Measurements from ENCODE around the gene OR6C76. TPM values are rescaled to one million over a fixed set of nuclear protein-coding genes. Genes with fewer than 3 reads are reported as not detected.
"Not testable (repeated sequence)": the region's sequence is repeated elsewhere in the genome, so short reads cannot be mapped to it uniquely, and the experiment has no call there.

Gene OR6C76
- total and polyA plus RNA-seq, 3 experiments from 2014 or later = not detected

DNA sequence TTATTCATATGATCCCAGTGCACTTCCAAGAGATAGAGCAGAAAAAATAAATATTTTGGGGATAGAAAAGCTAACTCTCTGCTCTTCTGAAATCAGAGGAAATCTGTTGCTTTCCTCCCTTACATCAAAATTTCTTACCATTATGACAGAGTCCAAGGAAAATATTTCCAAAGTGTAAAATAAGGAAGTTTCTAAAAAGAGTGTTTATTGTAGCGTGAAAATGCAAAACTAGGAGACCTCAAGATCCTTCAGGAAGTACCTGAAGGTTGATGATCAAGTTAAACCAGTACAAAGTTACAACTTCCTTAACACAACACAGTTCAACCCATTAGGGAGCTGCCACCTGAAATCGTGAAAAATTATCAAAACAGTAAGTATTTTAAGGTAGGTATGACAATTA, 17.7 kb downstream of the OR6C76 start, which contains the start of gene OR6C2:
Gene OR6C2 (plus strand): TSS at position 301 of the 400 bp plus-strand sequence. CDS start 8,138 bp downstream, outside the sequence.
- POLR2A ChIA-PET = no interaction called here
- H3K27me3 ChIP-seq (ENCODE audit: insufficient read depth, low read length, poor library complexity, severe bottlenecking) = no peaks in the 10 kb centered on the region
- Mint-ChIP-seq H3K27ac (no peak within 1 kb of the TSS), H3K4me1 (no peaks in the 10 kb centered on the region), H3K4me3 (no peak within 1 kb of the TSS), H3K27me3 (peaks cover 5 to 25% of the 10 kb centered on the region in 2 donors), H3K9me3 (peaks cover 0 to 22% (median 19%) of the 10 kb centered on the region in 5 donors), H3K36me3 (peaks cover 0 to 4% (median 0%) of the 10 kb centered on the region in 3 donors)
- H3K9me3 ChIP-seq (ENCODE audit: low read length) = no peaks in the 10 kb centered on the region
- no peaks in the 10 kb centered on the region for H3K36me3 ChIP-seq (ENCODE audit: insufficient read depth, low read length)
- no peak for DNase-seq
- H3K4me3 ChIP-seq (ENCODE audit: low read length) = no peak within 1 kb of the TSS
- CTCF ChIA-PET = no interaction called here
- no peak within 1 kb of the TSS for H3K27ac ChIP-seq (ENCODE audit: low read depth, low read length)
- H3K4me1 ChIP-seq (ENCODE audit: insufficient read depth, low read length) = no peaks in the 10 kb centered on the region

DNA sequence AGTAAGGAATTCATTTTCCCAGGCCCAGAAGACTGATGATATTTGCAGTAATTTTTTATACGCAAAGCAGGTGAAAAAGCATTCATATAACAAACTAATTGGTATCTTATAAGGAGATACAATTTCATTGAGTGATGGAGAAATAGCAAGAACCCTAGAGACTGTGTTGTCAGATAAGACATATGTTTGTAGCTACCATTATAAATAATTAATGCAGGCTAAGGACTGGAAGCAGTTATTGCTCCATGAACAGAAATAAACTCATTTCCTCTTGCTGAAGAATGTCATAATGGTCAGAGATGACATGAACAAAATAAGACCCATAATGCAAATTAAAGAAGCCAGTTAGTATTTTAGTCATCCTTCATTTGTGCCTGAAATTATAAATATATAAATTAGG, 19.3 kb downstream of the OR6C76 start:
- no peak overlapping the region for H3K4me3 Mint-ChIP-seq
- H3K27ac Mint-ChIP-seq = no peak overlapping the region
- peaks cover 0 to 14% (median 11%) of the 10 kb centered on the region in 5 donors for H3K9me3 Mint-ChIP-seq
- Histone ChIP-seq H3K27ac (ENCODE audit: low read depth, low read length) (no peak overlapping the region), H3K36me3 (ENCODE audit: insufficient read depth, low read length) (no peaks in the 10 kb centered on the region), H3K27me3 (ENCODE audit: insufficient read depth, low read length, poor library complexity, severe bottlenecking) (no peaks in the 10 kb centered on the region), H3K4me1 (ENCODE audit: insufficient read depth, low read length) (no peaks in the 10 kb centered on the region), H3K9me3 (ENCODE audit: low read length) (no peaks in the 10 kb centered on the region), H3K4me3 (ENCODE audit: low read length) (no peak overlapping the region)
- no peaks in the 10 kb centered on the region for H3K4me1 Mint-ChIP-seq
- ChIA-PET CTCF (no interaction called here), POLR2A (no interaction called here)
- peaks cover 6 to 25% of the 10 kb centered on the region in 2 donors for H3K27me3 Mint-ChIP-seq
- no peak for DNase-seq
- H3K36me3 Mint-ChIP-seq = peaks cover 0 to 2% (median 0%) of the 10 kb centered on the region in 3 donors

DNA sequence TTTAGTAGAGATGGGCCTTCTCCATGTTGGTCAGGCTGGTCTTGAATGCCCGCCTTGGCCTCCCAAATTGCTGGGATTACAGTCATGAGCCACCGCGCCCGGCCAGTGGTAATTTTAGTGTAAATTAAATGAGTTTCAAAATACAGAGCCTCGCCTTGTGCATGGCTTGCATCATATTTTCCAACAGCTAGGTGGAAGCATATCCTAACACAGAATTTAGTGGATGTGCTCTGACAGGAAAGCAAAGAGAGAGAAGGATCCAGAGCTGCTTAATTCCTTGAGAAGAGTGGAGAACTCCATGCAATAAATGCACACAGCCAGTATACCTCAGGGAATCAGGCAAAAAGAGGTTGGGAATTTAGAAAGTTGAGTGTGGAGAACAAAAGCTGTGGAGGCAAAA, 20.3 kb downstream of the OR6C76 start:
- Mint-ChIP-seq H3K4me3 (no peak overlapping the region), H3K27me3 (peaks cover 8 to 27% of the 10 kb centered on the region in 2 donors), H3K9me3 (peaks cover 0 to 6% (median 4%) of the 10 kb centered on the region in 5 donors), H3K36me3 (no peaks in the 10 kb centered on the region), H3K4me1 (no peaks in the 10 kb centered on the region), H3K27ac (peak overlapping the region in 1 of 8 donors; percentile 43)
- Histone ChIP-seq H3K36me3 (ENCODE audit: insufficient read depth, low read length) (no peaks in the 10 kb centered on the region), H3K27me3 (ENCODE audit: insufficient read depth, low read length, poor library complexity, severe bottlenecking) (no peaks in the 10 kb centered on the region), H3K27ac (ENCODE audit: low read depth, low read length) (no peak overlapping the region), H3K4me1 (ENCODE audit: insufficient read depth, low read length) (no peaks in the 10 kb centered on the region), H3K4me3 (ENCODE audit: low read length) (no peak overlapping the region), H3K9me3 (ENCODE audit: low read length) (no peaks in the 10 kb centered on the region)
- DNase-seq = no peak
- ChIA-PET CTCF (no interaction called here), POLR2A (no interaction called here)

DNA sequence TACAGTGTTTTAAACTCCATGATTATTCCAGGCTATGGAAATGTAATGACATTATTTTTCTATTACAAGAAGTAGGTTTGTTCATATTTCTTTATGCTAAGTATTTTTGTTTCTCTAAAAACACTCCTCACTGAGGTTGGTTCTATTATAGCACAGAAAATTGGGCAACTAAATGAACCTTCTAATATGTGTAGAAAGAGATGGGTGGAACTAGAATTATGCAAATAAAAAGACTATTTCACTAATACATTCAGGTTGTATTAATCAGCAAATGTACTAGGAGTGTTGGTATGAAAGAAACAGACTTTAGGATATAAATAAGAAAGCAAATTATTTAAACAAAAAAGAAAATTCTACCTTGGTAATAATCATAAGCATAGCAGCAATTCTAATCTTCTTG, 22.8 kb downstream of the OR6C76 start:
- CTCF ChIA-PET = no interaction called here
- H3K9me3 Mint-ChIP-seq = no peaks in the 10 kb centered on the region

DNA sequence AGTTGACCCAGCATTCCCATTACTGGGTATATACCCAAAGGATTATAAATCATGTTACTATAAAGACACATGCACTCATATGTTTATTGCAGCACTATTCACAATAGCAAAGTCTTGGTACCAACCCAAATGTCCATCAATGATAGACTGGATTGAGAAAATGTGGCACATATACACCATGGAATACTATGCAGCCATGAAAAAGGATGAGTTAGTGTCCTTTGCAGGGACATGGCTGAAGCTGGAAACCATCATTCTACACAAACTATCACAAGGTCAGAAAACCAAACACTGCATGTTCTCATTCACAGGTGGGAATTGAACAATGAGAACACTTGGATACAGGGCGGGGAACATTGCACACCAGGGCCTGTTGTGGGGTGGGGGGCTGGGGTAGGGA, 38.9 kb downstream of the OR6C76 start:
- H3K4me1 ChIP-seq (ENCODE audit: insufficient read depth, low read length); POLR2A ChIA-PET; H3K27ac Mint-ChIP-seq; CTCF ChIA-PET; H3K36me3 ChIP-seq (ENCODE audit: insufficient read depth, low read length); H3K36me3 Mint-ChIP-seq; H3K27me3 ChIP-seq (ENCODE audit: insufficient read depth, low read length, poor library complexity, severe bottlenecking); H3K27ac ChIP-seq (ENCODE audit: low read depth, low read length); H3K4me3 Mint-ChIP-seq; H3K4me3 ChIP-seq (ENCODE audit: low read length); H3K4me1 Mint-ChIP-seq; DNase-seq; H3K9me3 ChIP-seq (ENCODE audit: low read length): not testable (repeated sequence)
- Mint-ChIP-seq H3K9me3 (peaks cover 0 to 18% (median 7%) of the 10 kb centered on the region in 5 donors), H3K27me3 (peaks cover 21 to 50% of the 10 kb centered on the region in 2 donors)

More for the DNA sequence above, 22.8 kb downstream of the OR6C76 start:
- H3K36me3 ChIP-seq (ENCODE audit: insufficient read depth, low read length) = no peaks in the 10 kb centered on the region
- Mint-ChIP-seq H3K27me3 (peaks cover 9 to 31% of the 10 kb centered on the region in 2 donors), H3K27ac (no peak overlapping the region), H3K4me3 (no peak overlapping the region), H3K4me1 (no peaks in the 10 kb centered on the region), H3K36me3 (no peaks in the 10 kb centered on the region)
- H3K4me1 ChIP-seq (ENCODE audit: insufficient read depth, low read length) = no peaks in the 10 kb centered on the region
- H3K9me3 ChIP-seq (ENCODE audit: low read length) = no peaks in the 10 kb centered on the region
- no peaks in the 10 kb centered on the region for H3K27me3 ChIP-seq (ENCODE audit: insufficient read depth, low read length, poor library complexity, severe bottlenecking)
- no peak overlapping the region for H3K4me3 ChIP-seq (ENCODE audit: low read length)
- no peak for DNase-seq
- POLR2A ChIA-PET = no interaction called here
- no peak overlapping the region for H3K27ac ChIP-seq (ENCODE audit: low read depth, low read length)

DNA sequence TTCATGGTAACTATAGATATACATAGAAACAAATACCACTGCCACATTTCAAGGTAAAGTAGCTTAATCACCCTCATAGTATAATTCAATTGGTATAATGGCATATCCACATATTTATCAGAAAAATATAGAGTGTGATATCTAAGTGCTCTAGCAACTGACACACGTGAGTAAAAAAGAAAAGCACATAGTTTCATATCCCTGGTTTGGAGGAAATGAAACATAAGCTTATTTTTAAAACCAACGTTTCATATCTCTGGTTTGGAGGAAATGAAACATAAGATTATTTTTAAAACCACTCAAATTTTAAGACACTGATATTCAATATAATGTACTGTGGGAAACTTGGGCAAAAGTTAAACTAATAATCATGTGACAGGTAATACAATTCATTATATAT, 41.8 kb downstream of the OR6C76 start:
- peaks cover 0 to 3% (median 0%) of the 10 kb centered on the region in 3 donors for H3K36me3 Mint-ChIP-seq
- Histone ChIP-seq H3K27me3 (ENCODE audit: insufficient read depth, low read length, poor library complexity, severe bottlenecking) (no peaks in the 10 kb centered on the region), H3K36me3 (ENCODE audit: insufficient read depth, low read length) (no peaks in the 10 kb centered on the region), H3K4me1 (ENCODE audit: insufficient read depth, low read length) (no peaks in the 10 kb centered on the region), H3K4me3 (ENCODE audit: low read length) (no peak overlapping the region), H3K9me3 (ENCODE audit: low read length) (no peaks in the 10 kb centered on the region), H3K27ac (ENCODE audit: low read depth, low read length) (no peak overlapping the region)
- ChIA-PET POLR2A (no interaction called here), CTCF (no interaction called here)
- H3K4me3 Mint-ChIP-seq = no peak overlapping the region
- H3K9me3 Mint-ChIP-seq = peaks cover 0 to 16% (median 7%) of the 10 kb centered on the region in 5 donors
- DNase-seq = no peak
- H3K4me1 Mint-ChIP-seq = no peaks in the 10 kb centered on the region
- peaks cover 9 to 36% of the 10 kb centered on the region in 2 donors for H3K27me3 Mint-ChIP-seq
- no peak overlapping the region for H3K27ac Mint-ChIP-seq

DNA sequence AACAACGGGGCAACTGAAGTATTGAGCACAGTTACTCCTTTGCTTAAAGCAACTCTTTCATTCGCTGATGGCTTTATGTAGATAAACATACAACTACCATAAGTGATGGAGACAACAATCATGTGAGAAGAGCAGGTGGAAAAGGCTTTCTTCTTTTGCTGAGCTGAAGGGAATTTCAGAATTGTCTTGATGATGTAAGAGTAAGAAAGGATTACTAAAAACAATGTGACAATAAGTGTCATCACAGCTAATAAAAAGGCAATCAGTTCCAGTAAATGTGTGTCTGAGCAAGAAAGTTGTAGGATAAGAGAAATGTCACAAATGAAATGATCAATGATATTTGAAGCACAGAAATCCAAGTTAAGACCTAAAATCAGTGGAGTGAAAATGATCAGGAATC, 43.2 kb downstream of the OR6C76 start:
- H3K4me1 ChIP-seq (ENCODE audit: insufficient read depth, low read length) = no peaks in the 10 kb centered on the region
- ChIA-PET CTCF (no interaction called here), POLR2A (no interaction called here)
- H3K27ac Mint-ChIP-seq = no peak overlapping the region
- peaks cover 0 to 6% (median 3%) of the 10 kb centered on the region in 5 donors for H3K9me3 Mint-ChIP-seq
- no peaks in the 10 kb centered on the region for H3K36me3 Mint-ChIP-seq
- H3K4me3 Mint-ChIP-seq = no peak overlapping the region
- no peak for DNase-seq
- H3K36me3 ChIP-seq (ENCODE audit: insufficient read depth, low read length) = no peaks in the 10 kb centered on the region
- H3K27me3 Mint-ChIP-seq = peaks cover 9 to 33% of the 10 kb centered on the region in 2 donors
- no peak overlapping the region for H3K4me3 ChIP-seq (ENCODE audit: low read length)
- H3K27me3 ChIP-seq (ENCODE audit: insufficient read depth, low read length, poor library complexity, severe bottlenecking) = no peaks in the 10 kb centered on the region
- no peaks in the 10 kb centered on the region for H3K4me1 Mint-ChIP-seq
- H3K27ac ChIP-seq (ENCODE audit: low read depth, low read length) = no peak overlapping the region
- no peaks in the 10 kb centered on the region for H3K9me3 ChIP-seq (ENCODE audit: low read length)

DNA sequence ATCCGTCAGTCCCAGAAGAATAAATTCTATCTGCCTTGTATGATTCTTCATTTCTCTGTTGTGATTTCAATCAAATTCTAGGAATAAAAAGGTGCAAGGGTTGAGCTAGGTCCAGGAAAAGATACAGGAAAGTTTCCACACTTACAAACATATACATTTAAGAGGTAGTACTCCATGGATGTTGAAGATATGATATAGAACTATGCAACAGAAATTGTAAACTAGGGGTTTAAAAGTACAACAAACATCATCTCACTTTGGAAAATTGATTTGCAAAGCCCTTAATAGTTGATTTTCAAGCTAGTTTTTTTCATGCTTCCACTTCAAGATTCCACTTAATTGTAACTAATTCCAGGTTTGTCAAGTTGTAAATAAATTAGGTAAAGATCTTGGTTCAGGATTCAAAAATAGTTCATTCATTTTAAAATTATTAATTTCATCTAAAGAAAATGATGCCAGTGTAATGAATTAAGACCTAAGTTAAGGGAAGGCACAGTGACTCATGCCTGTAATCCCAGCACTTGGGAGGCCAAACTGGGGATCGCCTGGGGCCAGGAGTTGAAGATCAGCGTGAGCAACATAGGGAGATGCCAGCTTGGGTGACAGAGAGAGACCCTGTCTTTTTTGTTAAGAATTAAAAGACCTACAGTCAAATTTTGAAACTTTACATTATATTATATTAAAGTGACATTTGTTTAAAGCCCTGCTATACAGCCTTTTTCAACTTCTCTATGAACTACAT, 44.2 kb downstream of the OR6C76 start, which contains the start of gene OR6C70:
Gene OR6C70 (minus strand): TSS at position 51 of the 742 bp plus-strand sequence. CDS start 0 bp downstream, at position 51.
- peaks cover 0 to 2% (median 0%) of the 10 kb centered on the region in 5 donors for H3K9me3 Mint-ChIP-seq
- no peak for DNase-seq
- Histone ChIP-seq H3K36me3 (ENCODE audit: insufficient read depth, low read length) (no peaks in the 10 kb centered on the region), H3K27ac (ENCODE audit: low read depth, low read length) (no peak within 1 kb of the TSS), H3K27me3 (ENCODE audit: insufficient read depth, low read length, poor library complexity, severe bottlenecking) (no peaks in the 10 kb centered on the region), H3K4me1 (ENCODE audit: insufficient read depth, low read length) (no peaks in the 10 kb centered on the region), H3K4me3 (ENCODE audit: low read length) (no peak within 1 kb of the TSS), H3K9me3 (ENCODE audit: low read length) (no peaks in the 10 kb centered on the region)
- no peak within 1 kb of the TSS for H3K4me3 Mint-ChIP-seq
- no peaks in the 10 kb centered on the region for H3K4me1 Mint-ChIP-seq
- peaks cover 6 to 33% of the 10 kb centered on the region in 2 donors for H3K27me3 Mint-ChIP-seq
- CTCF ChIA-PET = no interaction called here
- H3K36me3 Mint-ChIP-seq = no peaks in the 10 kb centered on the region
- H3K27ac Mint-ChIP-seq = no peak within 1 kb of the TSS
- POLR2A ChIA-PET = no interaction called here
